Right lobe of liver (tissue), 4 donors: Measurements from ENCODE around the gene HBB.

Source experiments
- POLR2A ChIP-seq: fragments of 450-650 bp; IDR thresholded peaks from one replicate; pipeline ENCODE4 v1.6.1; 2017; ENCODE audit warnings: antibody characterized with exemption, mild to moderate bottlenecking
- TF ChIP-seq, protein P1 (sequence below), 4 donors: fragments of 200-600 bp in 3 of 4; fragments of 450-650 bp in 1 of 4; IDR thresholded peaks; one replicate each; pipeline versions ENCODE4 v1.5.1 to v1.8.0; 2016 to 2022; ENCODE audit warnings: antibody characterized with exemption in 4 of 4, mild to moderate bottlenecking in 2 of 4
- donor health status: DM: no; HTN: no; CAD: no.
- donor health status: DM: no; HTN: no; CAD: no.
- donor health status: DM: no; HTN: yes; CAD: no.

DNA sequence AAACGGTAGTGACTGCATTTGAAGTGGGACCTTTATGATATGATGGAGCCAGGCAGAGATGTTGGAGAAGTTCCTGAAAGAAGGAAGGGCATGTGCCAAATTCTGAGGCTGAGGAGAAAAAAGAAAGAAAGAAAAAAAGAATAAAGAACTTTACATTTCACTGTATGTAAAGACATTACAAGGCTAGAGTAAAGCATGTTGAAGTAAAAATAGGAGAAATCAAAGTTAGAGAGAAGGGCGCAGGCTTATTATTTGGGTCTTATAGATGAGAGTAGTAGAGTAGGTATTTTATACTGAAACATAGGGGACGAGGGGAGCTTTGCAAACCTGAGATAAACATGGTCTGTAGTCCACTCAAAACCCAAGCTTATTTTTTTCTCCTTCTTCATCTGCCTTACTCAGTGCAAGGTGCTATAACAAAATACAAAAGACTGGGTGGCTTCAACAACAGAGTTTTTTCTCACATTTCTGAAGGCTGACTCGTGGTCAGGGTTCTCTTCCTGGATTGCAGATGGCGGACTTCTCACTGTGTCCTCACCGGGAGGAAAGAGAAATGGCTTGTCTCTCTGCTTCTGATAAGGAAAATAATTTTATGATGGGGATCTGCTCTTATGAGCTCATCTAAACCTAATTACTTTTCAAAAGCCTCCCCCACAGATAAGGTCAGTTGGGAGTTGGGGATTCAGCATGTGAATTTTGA lies 20.1 kb upstream of the HBB start:
- TF ChIP-seq, protein P1, sequence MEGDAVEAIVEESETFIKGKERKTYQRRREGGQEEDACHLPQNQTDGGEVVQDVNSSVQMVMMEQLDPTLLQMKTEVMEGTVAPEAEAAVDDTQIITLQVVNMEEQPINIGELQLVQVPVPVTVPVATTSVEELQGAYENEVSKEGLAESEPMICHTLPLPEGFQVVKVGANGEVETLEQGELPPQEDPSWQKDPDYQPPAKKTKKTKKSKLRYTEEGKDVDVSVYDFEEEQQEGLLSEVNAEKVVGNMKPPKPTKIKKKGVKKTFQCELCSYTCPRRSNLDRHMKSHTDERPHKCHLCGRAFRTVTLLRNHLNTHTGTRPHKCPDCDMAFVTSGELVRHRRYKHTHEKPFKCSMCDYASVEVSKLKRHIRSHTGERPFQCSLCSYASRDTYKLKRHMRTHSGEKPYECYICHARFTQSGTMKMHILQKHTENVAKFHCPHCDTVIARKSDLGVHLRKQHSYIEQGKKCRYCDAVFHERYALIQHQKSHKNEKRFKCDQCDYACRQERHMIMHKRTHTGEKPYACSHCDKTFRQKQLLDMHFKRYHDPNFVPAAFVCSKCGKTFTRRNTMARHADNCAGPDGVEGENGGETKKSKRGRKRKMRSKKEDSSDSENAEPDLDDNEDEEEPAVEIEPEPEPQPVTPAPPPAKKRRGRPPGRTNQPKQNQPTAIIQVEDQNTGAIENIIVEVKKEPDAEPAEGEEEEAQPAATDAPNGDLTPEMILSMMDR (IDR thresholded peaks at IDR 0.05), result no peak
- TF ChIP-seq POLR2A, result no peak
